M059J (cell line): ENCODE measurements around the gene RAB29. TPM values are rescaled to one million over a fixed set of nuclear protein-coding genes. Genes with fewer than 3 reads are reported as not detected.

Source experiments
- DNase-seq: peaks from one replicate; pipeline ENCODE4 v3.0.0-alpha.2; 2012; ENCODE audit warnings: low read depth
- total RNA-seq: library from RNA; depleted of rRNA; stranded (reverse); fragments of >200 nt; shearing (Covaris generic); gene quantifications from 2 replicates; pipeline ENCODE4 v1.2.3, GENCODE V29; 2014; rRNA removed

The RAB29 gene
- 19.5 and 33.8 TPM in 2 replicates for total RNA-seq

GRCh38 chr1:205775015-205775716 lies at the start of gene RAB29:
Gene RAB29, minus strand, starts transcription at chr1:205775482. Its CDS starts 526 bp downstream, at chr1:205774956.
- DNase-seq = peak; percentile 87

GRCh38 chr1:205824180-205824579 lies 48.9 kb upstream of the RAB29 start:
- peak; percentile 48 for DNase-seq

GRCh38 chr1:205823260-205823659 lies 48.0 kb upstream of the RAB29 start:
- peak; percentile 17 for DNase-seq

- no peak for DNase-seq
These were observed 47.1 kb upstream of the RAB29 start for GRCh38 chr1:205822397-205822796.

- no peak for DNase-seq
These were observed 42.7 kb upstream of the RAB29 start for GRCh38 chr1:205817988-205818387.

- no peak for DNase-seq
These were observed 42.1 kb upstream of the RAB29 start for GRCh38 chr1:205817364-205817763.

GRCh38 chr1:205813755-205814058 lies 38.4 kb upstream of the RAB29 start:
- no peak for DNase-seq

GRCh38 chr1:205812878-205813754 lies 37.8 kb upstream of the RAB29 start, which contains the start of gene SLC41A1:
Gene SLC41A1, minus strand, starts transcription at chr1:205813198. Its CDS starts 2,757 bp downstream, at chr1:205810441.
- DNase-seq = peak; percentile 88

GRCh38 chr1:205812271-205812877 lies 37.1 kb upstream of the RAB29 start:
- peak; percentile 30 for DNase-seq

- DNase-seq = peak; percentile 19
These were observed 36.4 kb upstream of the RAB29 start for GRCh38 chr1:205811660-205812059.

- no peak for DNase-seq
These were observed 35.3 kb upstream of the RAB29 start for GRCh38 chr1:205810448-205811157.

- DNase-seq = no peak
These were observed 34.7 kb upstream of the RAB29 start for GRCh38 chr1:205809942-205810345.

- DNase-seq = no peak
These were observed 34.2 kb upstream of the RAB29 start for GRCh38 chr1:205809469-205809868.

- no peak for DNase-seq
These were observed 29.9 kb upstream of the RAB29 start for GRCh38 chr1:205805082-205805711.

- no peak for DNase-seq
These were observed 29.3 kb upstream of the RAB29 start for GRCh38 chr1:205804605-205805004.

- DNase-seq = no peak
These were observed 28.7 kb upstream of the RAB29 start for GRCh38 chr1:205803986-205804385.

- no peak for DNase-seq
These were observed 26.8 kb upstream of the RAB29 start for GRCh38 chr1:205802060-205802459.

GRCh38 chr1:205800981-205801703 lies 25.9 kb upstream of the RAB29 start:
- no peak for DNase-seq

GRCh38 chr1:205800427-205800826 lies 25.1 kb upstream of the RAB29 start:
- DNase-seq = no peak

- no peak for DNase-seq
These were observed 23.3 kb upstream of the RAB29 start for GRCh38 chr1:205798577-205798976.

GRCh38 chr1:205797168-205797567 lies 21.9 kb upstream of the RAB29 start:
- no peak for DNase-seq
